Astrocyte (in vitro differentiated cells and primary cell): ENCODE results near the gene RPA3. TPM values are rescaled to one million over a fixed set of nuclear protein-coding genes. Genes with fewer than 3 reads are reported as not detected.

ENCODE experiments used
- DNase-seq: peaks from one replicate; pipeline ENCODE4 v3.0.0-alpha.2; 2010; ENCODE audit warnings: low read depth
- FAIRE-seq: peaks from 2 replicates; lab custom pipeline; 2011; peaks lifted over from hg19 to GRCh38; lab: Jason Lieb, UNC
- H2AFZ ChIP-seq: 2 replicates; pipeline ENCODE4 v1.6.0; 2012; ENCODE audit warnings: low read depth, low read length, inconsistent platforms
- H3K27ac ChIP-seq: 2 replicates; pipeline ENCODE4 v1.5.1; 2011; ENCODE audit warnings: low read depth, low read length, inconsistent platforms
- H3K27me3 ChIP-seq: 2 replicates; pipeline ENCODE4 v1.6.0; 2011; ENCODE audit warnings: low read length, inconsistent platforms; ENCODE audit not compliant: insufficient read depth
- H3K36me3 ChIP-seq: 2 replicates; pipeline ENCODE4 v1.5.1; 2011; ENCODE audit warnings: low read length, inconsistent platforms; ENCODE audit not compliant: insufficient read depth
- H3K4me1 ChIP-seq: 2 replicates; pipeline ENCODE4 v1.5.1; 2011; ENCODE audit warnings: low read length, inconsistent platforms; ENCODE audit not compliant: insufficient read depth
- H3K4me2 ChIP-seq: 2 replicates; pipeline ENCODE4 v1.6.0; 2012; ENCODE audit warnings: low read length, inconsistent platforms
- H3K4me3 ChIP-seq: 2 replicates; pipeline ENCODE4 v1.5.1; 2011; ENCODE audit warnings: low read depth, mild to moderate bottlenecking, low read length, inconsistent platforms; ENCODE audit not compliant: insufficient read depth
- H3K79me2 ChIP-seq: 2 replicates; pipeline ENCODE4 v1.6.0; 2012; ENCODE audit warnings: mild to moderate bottlenecking, low read length, inconsistent platforms; ENCODE audit not compliant: insufficient read depth
- H3K9ac ChIP-seq: 2 replicates; pipeline ENCODE4 v1.6.0; 2012; ENCODE audit warnings: mild to moderate bottlenecking, low read length, inconsistent platforms
- H3K9me3 ChIP-seq: 2 replicates; pipeline ENCODE4 v1.5.1; 2012; ENCODE audit warnings: low read depth, mild to moderate bottlenecking, low read length, inconsistent platforms; ENCODE audit not compliant: insufficient read depth
- H4K20me1 ChIP-seq: 2 replicates; pipeline ENCODE4 v1.6.0; 2012; ENCODE audit warnings: low read length, inconsistent platforms; ENCODE audit not compliant: insufficient read depth
- H3K27ac Mint-ChIP-seq: one replicate; pipeline ENCODE4 v1.8.0; 2021; ENCODE audit warnings: mild to moderate bottlenecking, mixed read lengths; ENCODE audit not compliant: unreplicated experiment
- H3K27me3 Mint-ChIP-seq: one replicate; pipeline ENCODE4 v1.8.0; 2021; ENCODE audit warnings: low read depth, mixed read lengths; ENCODE audit not compliant: unreplicated experiment
- H3K36me3 Mint-ChIP-seq: one replicate; pipeline ENCODE4 v1.8.0; 2021; ENCODE audit warnings: low read depth, mixed read lengths; ENCODE audit not compliant: unreplicated experiment
- H3K4me1 Mint-ChIP-seq: one replicate; pipeline ENCODE4 v1.8.0; 2021; ENCODE audit warnings: low read depth, mixed read lengths; ENCODE audit not compliant: unreplicated experiment
- H3K4me3 Mint-ChIP-seq: one replicate; pipeline ENCODE4 v1.8.0; 2021; ENCODE audit warnings: mild to moderate bottlenecking, moderate library complexity, mixed read lengths; ENCODE audit not compliant: unreplicated experiment
- H3K9me3 Mint-ChIP-seq: one replicate; pipeline ENCODE4 v1.8.0; 2021; ENCODE audit warnings: mild to moderate bottlenecking, mixed read lengths; ENCODE audit not compliant: unreplicated experiment
- CTCF ChIP-seq: IDR thresholded peaks from 2 replicates; pipeline ENCODE4 v1.5.1; 2011; ENCODE audit warnings: low read depth, mild to moderate bottlenecking, inconsistent platforms, low read length, moderate library complexity; ENCODE audit not compliant: insufficient read depth
- EZH2 ChIP-seq: IDR thresholded peaks from 2 replicates; pipeline ENCODE4 v1.6.1; 2012; ENCODE audit warnings: mild to moderate bottlenecking, low read length, inconsistent platforms; ENCODE audit not compliant: insufficient read depth
- total RNA-seq: library from RNA; stranded (reverse); gene quantifications from 2 replicates; pipeline ENCODE4 v1.2.1, GENCODE V29; 2021

Gene RPA3
- total RNA-seq, 1 donor from 2014 or later, result 17.7 TPM

GRCh38 chr7:7745966-7746365 lies 27.6 kb upstream of the RPA3 start:
- no peak overlapping the region for H3K27ac Mint-ChIP-seq
- no peak overlapping the region for H3K27ac ChIP-seq
- H3K4me1 ChIP-seq, result no peaks in the 10 kb centered on the region
- no peaks in the 10 kb centered on the region for H3K9me3 ChIP-seq
- no peaks in the 10 kb centered on the region for H3K4me1 Mint-ChIP-seq
- no peaks in the 10 kb centered on the region for H3K9me3 Mint-ChIP-seq
- no peaks in the 10 kb centered on the region for H3K79me2 ChIP-seq
- DNase-seq, result no peak
- H3K4me2 ChIP-seq, result no peak overlapping the region
- no peak overlapping the region for H3K4me3 Mint-ChIP-seq
- H2AFZ ChIP-seq, result no peak overlapping the region
- TF ChIP-seq EZH2 (no peak), CTCF (no peak)
- no peaks in the 10 kb centered on the region for H3K36me3 Mint-ChIP-seq
- no peaks in the 10 kb centered on the region for H3K36me3 ChIP-seq
- no peak overlapping the region for H3K9ac ChIP-seq
- no peak for FAIRE-seq
- no peaks in the 10 kb centered on the region for H4K20me1 ChIP-seq
- no peaks in the 10 kb centered on the region for H3K27me3 Mint-ChIP-seq
- H3K4me3 ChIP-seq, result no peak overlapping the region
- no peaks in the 10 kb centered on the region for H3K27me3 ChIP-seq

DNA sequence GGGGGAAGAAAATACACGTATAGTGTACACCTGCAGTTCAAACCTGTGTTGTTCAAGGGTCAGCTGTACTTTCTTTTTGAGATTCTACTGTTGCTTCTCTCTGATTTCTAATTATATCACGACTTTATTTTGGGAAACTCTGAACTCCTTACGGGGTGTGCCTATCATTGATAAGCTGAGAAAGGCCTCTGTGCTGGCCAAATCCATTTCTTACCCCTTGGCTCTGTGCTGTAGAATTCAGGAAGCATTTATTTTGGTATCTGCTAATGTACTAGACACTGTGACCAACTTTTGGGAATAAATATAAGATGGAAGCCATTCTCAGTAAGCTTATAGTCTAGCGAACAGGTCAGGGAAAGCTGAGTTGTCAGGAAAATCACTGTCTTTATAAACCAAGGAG lies 26.9 kb upstream of the RPA3 start:
- Histone ChIP-seq H3K36me3 (no peaks in the 10 kb centered on the region), H3K79me2 (no peaks in the 10 kb centered on the region), H2AFZ (no peak overlapping the region), H3K27ac (no peak overlapping the region), H4K20me1 (no peaks in the 10 kb centered on the region), H3K4me3 (no peak overlapping the region), H3K27me3 (no peaks in the 10 kb centered on the region), H3K9me3 (no peaks in the 10 kb centered on the region), H3K9ac (no peak overlapping the region), H3K4me2 (no peak overlapping the region), H3K4me1 (no peaks in the 10 kb centered on the region)
- Mint-ChIP-seq H3K27me3 (no peaks in the 10 kb centered on the region), H3K4me1 (no peaks in the 10 kb centered on the region), H3K4me3 (no peak overlapping the region), H3K9me3 (no peaks in the 10 kb centered on the region), H3K27ac (no peak overlapping the region), H3K36me3 (no peaks in the 10 kb centered on the region)
- no peak for FAIRE-seq
- DNase-seq, result no peak
- TF ChIP-seq CTCF, result no peak
- no peak for TF ChIP-seq EZH2

GRCh38 chr7:7742223-7742622 lies 23.8 kb upstream of the RPA3 start:
- TF ChIP-seq CTCF (no peak), EZH2 (no peak)
- Histone ChIP-seq H3K9ac (no peak overlapping the region), H2AFZ (no peak overlapping the region), H3K4me1 (no peaks in the 10 kb centered on the region), H3K27me3 (no peaks in the 10 kb centered on the region), H3K36me3 (no peaks in the 10 kb centered on the region), H4K20me1 (no peaks in the 10 kb centered on the region), H3K9me3 (no peaks in the 10 kb centered on the region), H3K4me3 (no peak overlapping the region), H3K4me2 (no peak overlapping the region), H3K27ac (no peak overlapping the region), H3K79me2 (no peaks in the 10 kb centered on the region)
- Mint-ChIP-seq H3K27ac (no peak overlapping the region), H3K27me3 (no peaks in the 10 kb centered on the region), H3K4me3 (no peak overlapping the region), H3K4me1 (peaks cover 16% of the 10 kb centered on the region), H3K36me3 (no peaks in the 10 kb centered on the region), H3K9me3 (no peaks in the 10 kb centered on the region)
- FAIRE-seq (no peak), DNase-seq (no peak)
